ENCODE data around the gene MARK4.

GRCh38 chr19:45271735-45272108, 20.7 kb downstream of the MARK4 start:
- TF ChIP-seq CTCF (IDR thresholded peaks at IDR 0.05) (no peak), POLR2A (IDR thresholded peaks at IDR 0.05) (no peak)
